ENCODE data around the gene SV2B.
"Not testable (repeated sequence)": the region's sequence is repeated elsewhere in the genome, so short reads cannot be mapped to it uniquely, and the experiment has no call there.

The SV2B gene

GRCh38 chr15:91302588-91303439, 202.8 kb downstream of the SV2B start:
- DNase-seq (ENCODE audit: insufficient read length, low spot score) (peak; percentile 65), FAIRE-seq (no peak)

GRCh38 chr15:91304210-91304609, 204.2 kb downstream of the SV2B start:
- FAIRE-seq (no peak), DNase-seq (ENCODE audit: insufficient read length, low spot score) (no peak)

GRCh38 chr15:91304786-91305185, 204.7 kb downstream of the SV2B start:
- DNase-seq (ENCODE audit: insufficient read length, low spot score) (no peak), FAIRE-seq (no peak)

GRCh38 chr15:91306144-91306543, 206.1 kb downstream of the SV2B start:
- FAIRE-seq, result no peak
- no peak for DNase-seq (ENCODE audit: insufficient read length, low spot score)

GRCh38 chr15:91307601-91308000, 207.5 kb downstream of the SV2B start:
- FAIRE-seq (no peak), DNase-seq (ENCODE audit: insufficient read length, low spot score) (no peak)

GRCh38 chr15:91308199-91308598, 208.1 kb downstream of the SV2B start:
- no peak for FAIRE-seq
- DNase-seq (ENCODE audit: insufficient read length, low spot score), result no peak

GRCh38 chr15:91308855-91309254, 208.8 kb downstream of the SV2B start:
- FAIRE-seq (no peak), DNase-seq (ENCODE audit: insufficient read length, low spot score) (no peak)

GRCh38 chr15:91311986-91312385, 211.9 kb downstream of the SV2B start:
- FAIRE-seq, result no peak
- DNase-seq (ENCODE audit: insufficient read length, low spot score), result no peak

- DNase-seq (ENCODE audit: insufficient read length, low spot score) (no peak), FAIRE-seq (no peak)
These were observed 216.1 kb downstream of the SV2B start for GRCh38 chr15:91316126-91316525.

- no peak for FAIRE-seq
These were observed 218.5 kb downstream of the SV2B start for GRCh38 chr15:91318516-91318915.

GRCh38 chr15:91318931-91319330, 218.9 kb downstream of the SV2B start:
- DNase-seq (ENCODE audit: insufficient read length, low spot score) (no peak), FAIRE-seq (no peak)

More at GRCh38 chr15:91318516-91318915, 218.5 kb downstream of the SV2B start:
- no peak for DNase-seq (ENCODE audit: insufficient read length, low spot score)

- FAIRE-seq (no peak), DNase-seq (ENCODE audit: insufficient read length, low spot score) (no peak)
These were observed 219.5 kb downstream of the SV2B start for GRCh38 chr15:91319371-91320059.

GRCh38 chr15:91320101-91320500, 220.0 kb downstream of the SV2B start:
- FAIRE-seq (no peak), DNase-seq (ENCODE audit: insufficient read length, low spot score) (no peak)

- FAIRE-seq (no peak), DNase-seq (ENCODE audit: insufficient read length, low spot score) (no peak)
These were observed 229.9 kb downstream of the SV2B start for GRCh38 chr15:91329914-91330313.

- no peak for FAIRE-seq
- no peak for DNase-seq (ENCODE audit: insufficient read length, low spot score)
These were observed 231.5 kb downstream of the SV2B start for GRCh38 chr15:91331581-91331980.

- DNase-seq (ENCODE audit: insufficient read length, low spot score) (no peak), FAIRE-seq (no peak)
These were observed 235.6 kb downstream of the SV2B start for GRCh38 chr15:91335702-91336101.

GRCh38 chr15:91336687-91337086, 236.6 kb downstream of the SV2B start:
- FAIRE-seq (no peak), DNase-seq (ENCODE audit: insufficient read length, low spot score) (no peak)

GRCh38 chr15:91338766-91339165, 238.7 kb downstream of the SV2B start:
- no peak for DNase-seq (ENCODE audit: insufficient read length, low spot score)

GRCh38 chr15:91342097-91342496, 242.0 kb downstream of the SV2B start:
- FAIRE-seq (no peak), DNase-seq (ENCODE audit: insufficient read length, low spot score) (no peak)

More at GRCh38 chr15:91338766-91339165, 238.7 kb downstream of the SV2B start:
- no peak for FAIRE-seq

- DNase-seq (ENCODE audit: insufficient read length, low spot score); FAIRE-seq: not testable (repeated sequence)
These were observed 244.9 kb downstream of the SV2B start for GRCh38 chr15:91344912-91345311.

GRCh38 chr15:91345736-91346135, 245.7 kb downstream of the SV2B start:
- FAIRE-seq, result no peak
- DNase-seq (ENCODE audit: insufficient read length, low spot score), result no peak

- DNase-seq (ENCODE audit: insufficient read length, low spot score) (no peak), FAIRE-seq (no peak)
These were observed 246.2 kb downstream of the SV2B start for GRCh38 chr15:91346259-91346658.

All from HTR-8/SVneo (cell line).